ENCODE results near the gene SCG2.

Gene SCG2

DNA sequence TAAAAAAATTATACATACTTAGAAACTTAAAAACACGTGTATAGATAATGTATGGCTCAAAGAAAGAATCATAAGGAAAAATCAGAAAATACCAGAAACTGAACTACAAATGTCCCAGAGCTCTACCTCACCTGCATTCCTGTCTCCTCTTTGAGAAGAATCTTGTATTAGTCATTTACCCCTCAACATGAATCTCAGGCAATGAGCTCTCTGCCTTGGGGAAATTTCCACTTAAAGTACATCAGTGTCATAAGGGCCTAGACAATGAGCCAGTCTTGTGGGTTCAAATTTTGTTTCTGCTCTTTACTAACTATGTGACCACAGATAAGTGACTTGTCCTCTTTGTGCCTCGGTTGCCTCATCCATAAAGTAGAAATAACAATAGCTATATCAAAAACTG is 40.1 kb downstream of the SCG2 start:
- Histone ChIP-seq H3K36me3 (ENCODE audit: control insufficient read depth, insufficient read depth, low read length) (no peaks in the 10 kb centered on the region), H3K4me3 (ENCODE audit: low read depth, low read length) (no peak overlapping the region), H3K27me3 (ENCODE audit: control insufficient read depth, insufficient read depth, low read length) (no peaks in the 10 kb centered on the region), H3K9ac (ENCODE audit: low read depth, low read length) (no peak overlapping the region), H3K9me3 (ENCODE audit: control insufficient read depth, insufficient read depth, low read length) (no peaks in the 10 kb centered on the region), H3K4me1 (ENCODE audit: control insufficient read depth, insufficient read depth, low read length) (no peaks in the 10 kb centered on the region)

- H3K27me3 ChIP-seq (ENCODE audit: control insufficient read depth, insufficient read depth, low read length), result no peaks in the 10 kb centered on the region
- H3K4me3 ChIP-seq (ENCODE audit: low read depth, low read length), result no peak overlapping the region
- no peaks in the 10 kb centered on the region for H3K9me3 ChIP-seq (ENCODE audit: control insufficient read depth, insufficient read depth, low read length)
- H3K4me1 ChIP-seq (ENCODE audit: control insufficient read depth, insufficient read depth, low read length), result no peaks in the 10 kb centered on the region
- no peaks in the 10 kb centered on the region for H3K36me3 ChIP-seq (ENCODE audit: control insufficient read depth, insufficient read depth, low read length)
- H3K9ac ChIP-seq (ENCODE audit: low read depth, low read length), result no peak overlapping the region
Observed at GRCh38 chr2:223560749-223561435, 41.3 kb downstream of the SCG2 start.

DNA sequence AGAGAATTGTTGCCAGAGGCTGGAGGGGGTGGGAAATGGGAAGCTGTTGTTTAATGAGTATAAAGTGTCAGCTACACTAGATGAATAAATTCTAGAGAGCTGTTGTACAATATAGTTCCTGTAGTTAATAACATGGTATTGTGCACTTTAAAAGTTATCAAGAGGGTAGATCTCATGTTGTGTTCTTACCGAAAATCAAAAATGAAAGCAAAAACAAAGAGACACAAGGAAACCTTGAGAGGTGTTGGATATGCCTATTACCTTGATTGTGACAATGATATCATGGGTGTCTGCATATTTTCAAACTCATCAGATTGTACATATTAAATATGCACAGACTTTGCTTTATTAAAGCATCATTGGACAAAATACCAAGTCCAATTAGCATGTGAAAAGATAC is 43.2 kb downstream of the SCG2 start:
- no peaks in the 10 kb centered on the region for H3K4me1 ChIP-seq (ENCODE audit: control insufficient read depth, insufficient read depth, low read length)
- H3K36me3 ChIP-seq (ENCODE audit: control insufficient read depth, insufficient read depth, low read length), result no peaks in the 10 kb centered on the region
- H3K9ac ChIP-seq (ENCODE audit: low read depth, low read length), result no peak overlapping the region
- no peaks in the 10 kb centered on the region for H3K27me3 ChIP-seq (ENCODE audit: control insufficient read depth, insufficient read depth, low read length)
- no peaks in the 10 kb centered on the region for H3K9me3 ChIP-seq (ENCODE audit: control insufficient read depth, insufficient read depth, low read length)
- H3K4me3 ChIP-seq (ENCODE audit: low read depth, low read length), result no peak overlapping the region

- no peaks in the 10 kb centered on the region for H3K4me1 ChIP-seq (ENCODE audit: control insufficient read depth, insufficient read depth, low read length)
- no peak overlapping the region for H3K9ac ChIP-seq (ENCODE audit: low read depth, low read length)
- no peak overlapping the region for H3K4me3 ChIP-seq (ENCODE audit: low read depth, low read length)
- no peaks in the 10 kb centered on the region for H3K27me3 ChIP-seq (ENCODE audit: control insufficient read depth, insufficient read depth, low read length)
- H3K36me3 ChIP-seq (ENCODE audit: control insufficient read depth, insufficient read depth, low read length), result no peaks in the 10 kb centered on the region
- no peaks in the 10 kb centered on the region for H3K9me3 ChIP-seq (ENCODE audit: control insufficient read depth, insufficient read depth, low read length)
Observed at GRCh38 chr2:223554923-223555322, 47.2 kb downstream of the SCG2 start.

DNA sequence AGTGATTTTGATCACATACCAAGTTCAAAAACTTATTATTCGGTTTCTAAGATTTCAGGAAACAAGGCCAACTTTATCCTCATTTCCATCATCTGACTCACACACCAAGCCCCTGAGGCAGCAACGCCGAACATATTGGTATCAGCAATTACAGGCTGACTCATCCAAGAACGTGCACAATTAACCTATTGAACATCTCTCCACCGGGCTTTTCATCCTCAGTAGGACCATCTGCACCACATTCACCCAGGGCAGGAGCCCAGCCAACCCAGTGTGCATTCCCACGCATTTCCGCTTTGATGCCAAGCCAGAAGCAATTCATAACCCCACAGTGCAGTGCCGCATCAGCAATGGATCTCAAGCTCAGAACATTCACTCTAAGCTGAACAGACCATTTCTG is 52.9 kb downstream of the SCG2 start:
- H3K9ac ChIP-seq (ENCODE audit: low read depth, low read length), result no peak overlapping the region
- no peaks in the 10 kb centered on the region for H3K36me3 ChIP-seq (ENCODE audit: control insufficient read depth, insufficient read depth, low read length)
- no peaks in the 10 kb centered on the region for H3K27me3 ChIP-seq (ENCODE audit: control insufficient read depth, insufficient read depth, low read length)
- H3K9me3 ChIP-seq (ENCODE audit: control insufficient read depth, insufficient read depth, low read length), result no peaks in the 10 kb centered on the region
- H3K4me1 ChIP-seq (ENCODE audit: control insufficient read depth, insufficient read depth, low read length), result no peaks in the 10 kb centered on the region
- H3K4me3 ChIP-seq (ENCODE audit: low read depth, low read length), result no peak overlapping the region

GRCh38 chr2:223548194-223548593 is 54.0 kb downstream of the SCG2 start:
- Histone ChIP-seq H3K27me3 (ENCODE audit: control insufficient read depth, insufficient read depth, low read length) (no peaks in the 10 kb centered on the region), H3K9me3 (ENCODE audit: control insufficient read depth, insufficient read depth, low read length) (no peaks in the 10 kb centered on the region), H3K9ac (ENCODE audit: low read depth, low read length) (no peak overlapping the region), H3K36me3 (ENCODE audit: control insufficient read depth, insufficient read depth, low read length) (no peaks in the 10 kb centered on the region), H3K4me1 (ENCODE audit: control insufficient read depth, insufficient read depth, low read length) (no peaks in the 10 kb centered on the region), H3K4me3 (ENCODE audit: low read depth, low read length) (no peak overlapping the region)
